ENCODE results near the gene THEM4. TPM values are rescaled to one million over a fixed set of nuclear protein-coding genes. Genes with fewer than 3 reads are reported as not detected.
A peak's percentile ranks its signal among the peaks of the same experiment; 100 is the strongest.
"Not testable (repeated sequence)": the region's sequence is repeated elsewhere in the genome, so short reads cannot be mapped to it uniquely, and the experiment has no call there.

Gene THEM4
- total RNA-seq, 1 donor from 2014 or later, result 16.6 TPM

DNA sequence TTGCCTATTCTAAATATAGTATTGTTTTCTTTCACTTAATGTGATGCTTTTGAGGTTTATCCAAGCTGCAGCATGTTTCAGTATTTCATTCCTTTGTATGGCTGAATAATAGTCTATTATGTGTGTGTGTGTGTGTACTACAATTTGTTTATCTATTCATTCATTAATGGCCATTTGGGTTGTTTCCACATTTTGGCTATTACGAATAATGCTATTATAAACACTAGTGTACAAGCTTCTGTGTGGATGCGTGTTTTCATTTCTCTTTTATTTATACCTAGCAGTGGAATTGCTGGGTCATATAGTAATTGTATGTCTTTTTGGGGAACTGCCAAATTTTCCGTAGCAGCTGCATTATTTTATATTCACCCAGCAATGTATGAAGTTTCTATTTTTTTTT is 40.8 kb downstream of the THEM4 start:
- intact Hi-C loops (cut with micrococcal nuclease), result no loop called here
- ATAC-seq, result no peak
- no peak for DNase-seq

DNA sequence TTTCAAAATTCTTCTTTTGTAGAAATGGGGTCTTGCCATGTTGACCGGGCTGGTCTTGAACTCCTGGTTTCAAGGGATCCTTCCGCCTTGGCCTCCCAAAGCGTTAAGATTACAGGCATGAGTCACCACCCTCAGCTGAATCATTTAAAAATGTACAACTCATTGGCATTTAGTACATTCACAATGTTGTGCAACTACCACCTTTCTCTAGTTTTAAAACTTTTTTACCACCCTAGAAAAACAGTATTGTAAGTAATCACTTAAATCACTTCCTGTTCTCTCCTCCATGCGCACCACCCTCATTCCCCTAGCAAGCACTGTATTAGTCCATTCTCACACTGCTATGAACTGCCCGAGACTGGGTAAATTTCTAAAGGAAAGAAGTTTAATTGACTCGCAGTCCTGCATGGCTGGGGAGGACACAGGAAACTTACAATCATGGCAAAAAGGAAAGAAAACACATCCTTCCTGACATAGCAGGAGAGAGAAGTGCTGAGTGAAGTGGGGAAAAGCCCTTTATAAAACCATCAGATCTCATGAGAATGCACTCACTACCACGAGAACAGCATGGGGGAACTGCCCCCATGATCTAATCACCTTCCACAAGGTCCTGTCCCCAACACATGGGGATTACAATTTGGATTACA is 41.4 kb downstream of the THEM4 start:
- intact Hi-C loops (cut with micrococcal nuclease), result no loop called here
- DNase-seq (no peak), ATAC-seq (no peak)

DNA sequence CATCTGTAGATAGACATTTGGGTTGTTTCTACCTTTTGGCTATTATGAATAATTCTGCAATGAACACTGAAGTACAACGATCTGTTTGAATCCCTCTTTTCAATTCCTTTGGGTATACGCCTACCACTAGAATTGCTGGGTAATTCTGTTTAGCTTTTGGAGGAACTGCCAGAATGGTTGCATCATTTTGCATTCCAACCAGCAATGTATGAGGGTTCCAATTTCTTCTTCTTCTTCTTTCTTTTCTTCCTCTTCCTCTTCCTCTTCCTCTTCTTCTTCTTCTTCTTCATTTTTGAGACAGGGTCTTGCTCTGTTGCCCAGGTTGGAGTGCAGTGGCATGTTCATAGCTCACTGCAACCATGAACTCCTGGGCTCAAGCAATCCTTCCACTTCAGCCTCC is 42.0 kb downstream of the THEM4 start:
- ATAC-seq (no peak), DNase-seq (no peak)
- intact Hi-C loops (cut with micrococcal nuclease), result no loop called here

DNA sequence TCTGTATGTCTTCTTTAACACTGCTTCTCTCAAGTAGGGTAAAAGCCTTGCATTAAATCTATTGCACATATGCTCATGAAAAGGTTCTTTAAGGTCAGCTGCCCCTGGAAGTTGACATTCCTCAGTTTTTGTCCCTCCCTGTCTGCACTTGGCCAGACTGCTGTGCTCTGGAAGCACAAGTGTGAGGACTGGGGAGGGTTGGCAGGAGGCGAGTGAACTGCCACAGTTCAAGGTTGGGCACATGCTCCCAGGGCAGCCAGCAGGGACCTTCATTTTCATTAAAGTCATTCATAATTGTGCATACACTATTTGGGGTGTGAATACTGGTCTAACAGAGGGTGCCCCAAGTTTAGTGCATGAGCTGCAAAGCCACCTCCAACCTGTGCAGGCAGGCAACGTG is 44.9 kb downstream of the THEM4 start:
- intact Hi-C loops (cut with micrococcal nuclease), result no loop called here
- ATAC-seq (peak; percentile 63), DNase-seq (no peak)

DNA sequence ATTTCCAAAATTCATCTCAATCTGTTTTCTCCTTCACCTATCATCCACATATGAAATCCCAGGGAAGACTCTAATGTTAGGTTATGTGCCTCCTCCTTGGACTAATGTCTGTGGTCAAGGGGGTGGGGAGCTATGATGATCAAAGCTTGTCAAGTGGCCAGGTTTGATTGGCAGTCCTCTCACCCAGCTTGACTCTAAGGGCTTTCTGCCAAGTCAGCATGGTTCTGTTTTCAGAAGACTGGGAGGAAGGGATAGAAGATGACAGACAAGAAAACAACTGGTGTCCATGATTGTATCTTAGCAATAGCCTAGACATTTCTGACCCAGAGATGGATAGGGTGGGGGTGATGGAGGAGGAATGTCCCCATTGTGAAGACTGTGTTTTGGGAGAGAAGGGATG is 46.7 kb downstream of the THEM4 start:
- DNase-seq, result no peak
- ATAC-seq, result no peak
- intact Hi-C loops (cut with micrococcal nuclease), result no loop called here

DNA sequence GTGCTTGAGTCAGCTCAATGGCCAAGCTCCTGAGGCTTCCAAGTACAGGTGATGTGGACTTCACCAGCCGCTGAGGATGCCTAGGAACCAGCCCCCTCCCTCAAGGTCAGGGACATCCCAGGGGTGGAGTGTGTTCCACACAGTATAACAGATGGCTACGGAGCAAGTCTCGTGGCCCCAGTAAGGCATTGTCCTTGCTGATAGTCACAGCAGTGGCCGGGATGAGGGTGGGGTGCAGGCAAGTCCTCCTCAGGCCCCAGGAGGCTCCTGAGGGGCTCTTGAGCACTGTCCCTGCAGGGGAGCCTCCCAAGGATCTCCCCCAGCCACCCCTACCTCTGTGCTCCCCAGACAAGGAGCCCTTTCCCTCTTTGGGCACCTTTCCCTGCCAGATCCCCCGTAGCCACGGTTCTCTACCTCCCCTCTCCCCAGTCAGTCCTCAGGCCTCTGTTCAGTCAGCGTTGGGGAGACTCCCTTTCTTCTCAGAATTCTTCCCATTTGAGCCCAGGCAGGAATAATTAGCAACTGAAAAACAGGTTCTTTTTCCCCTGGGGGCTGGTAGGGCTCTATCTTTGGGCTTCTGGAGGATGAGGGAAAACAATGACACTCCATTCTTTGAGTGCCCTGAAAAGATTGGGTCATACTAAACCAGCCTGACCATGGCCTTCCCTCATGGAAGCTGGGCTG is 48.7 kb downstream of the THEM4 start:
- intact Hi-C loops (cut with micrococcal nuclease), result no loop called here
- DNase-seq (no peak), ATAC-seq (no peak)

DNA sequence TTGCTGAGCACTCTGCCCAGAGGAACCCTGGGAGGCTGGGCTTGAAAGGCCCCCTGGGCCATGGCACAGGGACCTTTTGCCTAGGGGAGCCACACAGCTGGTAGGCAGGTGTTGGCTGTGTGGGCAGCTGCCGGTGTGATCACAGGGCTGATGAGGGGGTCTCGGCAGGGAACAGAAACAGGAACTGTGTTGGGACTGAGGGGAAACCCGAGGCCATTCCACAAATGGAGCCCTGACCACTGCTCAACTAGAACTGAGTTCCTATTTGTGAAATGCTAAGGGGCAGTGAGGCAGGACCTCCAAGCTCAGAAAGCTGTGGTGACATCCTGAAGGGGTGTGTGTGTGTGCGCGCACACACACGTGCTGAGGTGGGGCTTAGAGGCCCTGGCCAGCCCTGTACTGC is 49.4 kb downstream of the THEM4 start:
- ATAC-seq, result no peak
- intact Hi-C loops (cut with micrococcal nuclease), result no loop called here
- no peak for DNase-seq

DNA sequence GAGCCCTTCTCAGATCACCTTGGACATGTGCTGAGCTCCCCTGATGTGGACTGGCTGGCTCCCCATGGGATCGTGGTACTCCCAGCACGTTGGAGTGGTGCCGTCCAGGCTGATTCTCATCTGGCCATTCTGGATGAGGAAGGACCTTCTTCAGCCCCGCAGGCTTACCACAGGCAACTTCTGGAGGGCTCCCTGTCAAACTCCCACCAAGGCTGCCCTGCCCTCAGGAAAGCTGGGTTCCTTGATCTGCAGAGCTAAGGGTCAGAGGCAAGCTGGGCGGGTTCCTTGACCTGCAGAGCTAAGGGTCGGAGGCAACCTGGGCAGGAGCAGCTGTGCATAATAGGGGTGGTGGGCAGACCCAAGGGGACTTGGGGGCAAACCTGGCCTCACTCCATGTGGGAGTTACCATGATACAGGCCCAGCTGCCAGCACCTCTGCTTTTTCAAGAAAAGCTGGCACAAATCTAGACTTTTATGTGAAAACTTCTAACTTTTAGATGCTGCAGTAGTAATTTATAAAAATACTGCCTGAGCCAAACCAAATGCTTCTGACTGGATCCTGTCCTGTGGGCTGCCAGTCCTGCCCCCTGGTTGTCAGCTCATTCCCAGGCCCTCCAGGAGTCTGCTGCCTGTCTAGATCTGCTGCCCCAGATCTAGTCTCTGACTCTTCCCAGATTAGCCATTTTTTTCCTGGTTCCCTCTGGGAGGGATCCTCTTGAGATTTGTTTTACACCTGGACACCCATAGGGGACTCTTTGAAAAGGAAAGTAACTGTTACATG is 50.2 kb downstream of the THEM4 start:
- intact Hi-C loops (cut with micrococcal nuclease), result no loop called here

DNA sequence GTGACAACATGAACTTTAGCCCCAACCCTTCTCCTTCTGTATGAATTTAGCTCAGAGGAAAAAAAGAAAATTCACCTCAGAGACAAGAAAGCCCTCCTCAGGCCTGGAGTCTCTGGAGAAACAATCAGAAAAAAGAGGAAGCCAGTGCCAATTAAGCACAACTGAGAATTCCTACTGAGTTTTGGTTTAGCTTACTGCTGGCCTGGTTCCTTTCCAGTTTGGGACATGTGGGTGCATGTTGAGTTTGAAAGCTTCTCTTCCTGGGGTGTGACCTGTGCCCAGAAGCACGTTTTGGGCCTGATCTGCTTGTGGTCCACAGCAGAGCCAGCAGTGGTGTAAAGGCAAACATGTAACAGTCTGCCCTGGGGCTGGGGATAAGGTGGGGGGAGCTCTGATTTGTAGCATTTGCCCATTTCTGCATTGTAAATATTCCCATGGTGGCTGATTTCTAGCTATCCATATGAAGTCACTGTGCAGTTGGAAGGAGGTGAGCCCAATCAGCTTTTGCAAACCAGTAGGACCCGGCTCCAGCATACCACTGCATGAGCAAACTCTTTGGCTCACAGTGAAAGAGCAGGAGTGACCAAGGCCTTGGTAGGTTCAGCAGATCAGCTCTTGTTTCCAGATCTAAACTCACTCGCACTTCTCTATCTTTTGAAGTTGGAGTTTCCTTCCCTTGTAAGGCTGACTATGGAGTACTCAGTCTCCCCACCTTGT is 51.1 kb downstream of the THEM4 start:
- intact Hi-C loops (cut with micrococcal nuclease), result no loop called here
- ATAC-seq, result no peak
- no peak for DNase-seq

More for the DNA sequence above, 50.2 kb downstream of the THEM4 start:
- DNase-seq, result no peak
- ATAC-seq, result no peak

DNA sequence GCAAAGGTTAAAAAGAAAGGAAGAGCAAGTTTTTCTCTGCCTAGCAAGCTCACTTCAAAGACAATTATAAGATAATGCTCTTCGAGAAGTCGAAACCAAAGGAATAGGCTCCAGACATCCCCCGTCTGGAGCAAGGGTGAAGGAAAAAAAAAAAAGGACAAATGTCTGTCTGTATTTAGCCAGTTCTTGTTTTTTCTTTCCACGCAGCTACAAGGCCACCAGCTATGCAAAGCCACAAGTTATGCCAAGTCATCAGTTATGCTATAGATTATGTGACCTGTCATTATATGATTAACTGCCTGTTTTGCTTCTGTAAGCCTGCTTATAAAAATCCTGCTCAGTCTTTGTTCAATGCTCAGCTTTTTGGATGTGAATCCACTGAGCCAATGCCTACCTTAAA is 53.4 kb downstream of the THEM4 start:
- intact Hi-C loops (cut with micrococcal nuclease), result no loop called here
- ATAC-seq (no peak), DNase-seq (no peak)

DNA sequence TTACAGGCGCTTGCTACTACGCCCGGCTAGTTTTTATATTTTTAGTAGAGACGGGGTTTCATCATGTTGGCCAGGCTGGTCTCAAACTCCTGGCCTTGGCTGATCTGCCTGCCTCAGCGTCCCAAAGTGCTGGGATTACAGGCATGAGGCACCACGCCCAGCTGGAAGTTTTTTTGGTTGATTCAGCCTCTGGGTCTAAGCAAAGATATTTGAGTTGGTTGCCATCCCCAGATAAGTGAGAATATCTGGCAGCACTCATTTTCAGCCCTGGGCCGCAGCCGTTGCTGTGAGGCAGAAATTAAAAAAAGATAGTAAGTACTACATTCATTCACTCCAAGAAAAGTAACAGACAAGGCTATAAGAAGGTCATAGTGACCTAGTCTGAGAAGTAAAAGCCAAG is 53.8 kb downstream of the THEM4 start:
- peak; percentile 69 for ATAC-seq
- intact Hi-C loops (cut with micrococcal nuclease), result not testable (repeated sequence)
- peak; percentile 43 for DNase-seq

DNA sequence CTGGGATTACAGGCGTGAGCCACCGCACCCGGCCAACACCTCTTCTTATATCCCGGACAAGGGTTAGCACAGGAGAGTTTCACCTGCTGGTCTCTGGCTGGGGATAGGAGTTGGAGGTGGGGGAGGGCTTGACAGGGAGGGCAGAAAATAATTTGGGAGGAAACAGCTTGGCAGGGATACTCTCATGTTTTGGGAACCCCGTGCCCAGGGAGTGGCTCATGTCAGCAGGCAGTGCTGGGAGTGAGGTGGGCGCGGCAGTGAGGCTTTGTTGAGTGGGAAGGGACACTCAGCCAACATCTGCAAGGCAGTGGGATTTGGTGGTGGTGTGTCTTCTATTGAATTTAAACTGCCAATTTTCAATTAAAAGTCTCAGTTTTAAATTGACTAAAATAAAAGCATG is 54.7 kb downstream of the THEM4 start:
- intact Hi-C loops (cut with micrococcal nuclease), result no loop called here
- DNase-seq (no peak), ATAC-seq (no peak)

DNA sequence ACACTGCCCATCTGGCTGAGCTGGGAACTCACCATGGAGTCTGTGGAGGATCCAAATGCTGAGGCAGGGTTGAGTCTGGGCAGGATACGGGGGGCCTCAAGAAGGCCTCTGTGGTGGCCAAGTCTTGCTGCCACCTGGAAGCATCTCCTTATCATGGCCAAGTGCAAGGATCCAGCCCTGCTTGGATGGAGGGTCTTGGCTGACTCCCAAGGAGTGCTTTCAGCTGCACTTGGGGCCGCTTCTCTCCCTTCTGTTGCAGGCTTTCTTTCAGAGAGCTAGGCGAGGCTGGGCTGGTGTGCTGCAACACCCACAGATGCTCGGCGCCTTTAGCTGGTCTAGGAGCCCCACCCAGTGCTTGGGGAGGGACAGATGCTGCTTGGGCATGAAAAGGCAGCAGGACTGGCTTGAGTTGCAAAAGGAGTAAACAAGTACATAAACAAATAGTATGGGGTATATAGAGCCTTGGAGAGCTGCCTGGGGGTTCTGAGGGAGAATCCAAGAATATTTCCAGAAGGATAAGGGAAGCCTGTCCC is 55.8 kb downstream of the THEM4 start, which contains the start of gene THEM5:
Gene THEM5, minus strand, starts transcription at position 302 of the 533 bp plus-strand sequence. Its CDS starts 147 bp downstream, at position 155.
- ATAC-seq (no peak), DNase-seq (no peak)
- intact Hi-C loops (cut with micrococcal nuclease), result no loop called here

DNA sequence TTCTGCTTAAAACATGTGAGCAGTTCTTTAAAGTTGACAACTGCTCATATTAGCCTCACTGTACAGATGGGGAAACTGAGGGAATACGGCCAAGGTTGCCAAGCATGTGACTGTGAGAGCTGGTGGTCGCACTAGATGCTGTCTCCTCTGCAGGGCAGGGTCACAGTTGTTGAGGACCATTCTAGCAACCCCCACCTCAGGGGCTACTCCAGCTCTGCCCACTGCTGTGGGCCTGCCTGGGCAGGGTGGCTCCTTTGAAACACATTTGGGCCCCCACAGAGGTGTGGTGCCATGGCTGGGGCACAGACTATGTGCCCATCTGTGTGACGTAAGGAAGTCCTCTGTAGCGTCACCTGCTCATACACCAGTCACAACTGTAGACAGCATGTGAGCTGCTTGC is 56.6 kb downstream of the THEM4 start:
- ATAC-seq (no peak), DNase-seq (no peak)
- intact Hi-C loops (cut with micrococcal nuclease), result no loop called here

DNA sequence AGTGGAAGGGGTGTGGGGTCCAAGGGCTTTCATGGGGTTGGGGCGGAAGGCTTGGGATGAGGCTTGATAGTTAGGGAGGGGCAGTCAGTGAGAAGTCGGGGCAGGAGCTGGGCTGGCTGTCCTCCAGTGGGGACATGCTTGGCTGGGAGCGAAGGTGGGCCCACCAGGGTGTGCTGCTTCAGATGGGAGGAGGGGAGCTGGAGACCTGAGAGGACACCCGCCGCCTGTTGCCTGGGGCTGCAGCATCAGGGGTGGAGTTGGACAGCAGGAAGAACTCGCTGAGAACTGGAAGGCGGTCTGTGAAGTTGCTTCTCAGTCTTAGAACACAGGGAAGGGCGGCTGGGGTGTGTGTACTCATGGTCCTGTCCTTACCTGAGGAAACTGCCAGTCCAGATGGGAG is 57.4 kb downstream of the THEM4 start:
- intact Hi-C loops (cut with micrococcal nuclease), result no loop called here
- DNase-seq (no peak), ATAC-seq (no peak)

DNA sequence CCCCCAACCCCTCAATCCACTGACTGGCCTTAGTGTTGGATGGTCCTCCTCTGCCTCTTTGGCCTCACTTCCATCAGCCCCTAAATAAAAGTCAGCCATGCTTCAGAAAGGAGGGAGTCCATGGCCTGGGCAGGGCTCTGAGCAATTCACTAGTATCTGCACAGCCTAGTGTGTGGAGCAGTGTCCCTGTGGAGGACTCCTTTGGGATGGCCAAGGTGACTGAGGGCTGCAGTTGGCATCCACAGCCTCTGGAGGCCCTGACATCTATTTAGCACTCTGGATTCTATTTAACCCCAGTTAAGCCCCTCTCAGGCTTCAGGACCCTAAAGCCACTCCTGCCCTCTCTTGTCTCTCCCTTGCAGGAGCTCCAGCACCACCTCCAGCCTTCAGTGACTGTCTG is 59.4 kb downstream of the THEM4 start:
- ATAC-seq (no peak), DNase-seq (no peak)
- intact Hi-C loops (cut with micrococcal nuclease), result no loop called here

DNA sequence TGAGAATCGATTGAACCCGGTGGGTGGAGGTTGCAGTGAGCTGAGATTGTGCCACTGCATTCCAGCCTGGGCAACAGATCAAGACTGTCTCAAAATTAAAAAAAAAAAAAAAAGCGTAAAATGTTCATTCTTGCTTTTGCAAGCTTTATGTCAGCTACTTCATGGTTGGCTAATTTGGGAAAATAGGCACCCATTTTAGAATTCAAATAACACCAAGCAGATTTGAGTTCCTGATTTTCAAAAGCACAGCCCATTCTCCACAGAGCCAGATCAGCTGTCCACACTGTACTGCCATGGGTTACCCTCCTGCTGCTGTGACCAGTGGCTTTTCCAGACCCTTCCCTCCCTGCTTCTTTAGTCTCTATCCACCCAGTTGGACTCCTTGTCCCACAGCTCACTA is 60.2 kb downstream of the THEM4 start:
- intact Hi-C loops (cut with micrococcal nuclease), result no loop called here
- no peak for ATAC-seq
- no peak for DNase-seq

DNA sequence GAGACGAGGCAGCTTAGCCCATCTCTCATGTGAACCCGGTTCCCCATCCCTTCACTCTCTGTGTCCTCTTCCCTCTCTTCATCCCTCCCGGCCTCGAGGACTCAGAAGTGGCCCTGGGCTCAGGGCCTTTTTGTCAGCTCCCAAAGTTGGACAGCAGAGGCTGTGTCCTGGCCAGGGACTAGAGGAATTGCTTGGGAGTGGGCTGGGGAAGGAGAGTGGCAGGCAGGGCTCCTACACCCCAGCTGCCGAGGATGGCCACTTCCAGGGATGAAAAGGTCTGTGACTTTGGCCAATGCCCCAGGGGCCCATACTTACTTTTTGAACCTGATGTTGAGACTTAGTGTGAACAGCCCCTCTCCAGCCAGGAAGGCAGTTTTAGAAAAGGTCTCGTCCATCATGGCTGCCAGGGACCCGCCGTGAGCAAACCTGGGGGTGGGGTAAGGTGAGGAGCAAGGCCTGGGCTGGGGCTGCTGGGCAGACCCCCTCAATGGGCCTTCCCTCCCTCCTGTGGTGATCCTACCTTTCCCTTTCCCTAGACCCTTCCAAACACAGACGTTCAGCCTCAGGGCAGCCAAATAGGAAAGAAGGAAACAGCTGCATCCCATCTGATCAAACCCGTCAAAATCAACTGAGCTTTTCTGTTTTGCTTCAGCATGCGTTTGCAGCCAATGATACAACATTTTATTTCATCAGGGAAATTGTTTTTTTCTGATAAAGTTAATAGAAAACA is 61.3 kb downstream of the THEM4 start:
- peak; percentile 53 for ATAC-seq
- DNase-seq, result no peak
- intact Hi-C loops (cut with micrococcal nuclease), result no loop called here

DNA sequence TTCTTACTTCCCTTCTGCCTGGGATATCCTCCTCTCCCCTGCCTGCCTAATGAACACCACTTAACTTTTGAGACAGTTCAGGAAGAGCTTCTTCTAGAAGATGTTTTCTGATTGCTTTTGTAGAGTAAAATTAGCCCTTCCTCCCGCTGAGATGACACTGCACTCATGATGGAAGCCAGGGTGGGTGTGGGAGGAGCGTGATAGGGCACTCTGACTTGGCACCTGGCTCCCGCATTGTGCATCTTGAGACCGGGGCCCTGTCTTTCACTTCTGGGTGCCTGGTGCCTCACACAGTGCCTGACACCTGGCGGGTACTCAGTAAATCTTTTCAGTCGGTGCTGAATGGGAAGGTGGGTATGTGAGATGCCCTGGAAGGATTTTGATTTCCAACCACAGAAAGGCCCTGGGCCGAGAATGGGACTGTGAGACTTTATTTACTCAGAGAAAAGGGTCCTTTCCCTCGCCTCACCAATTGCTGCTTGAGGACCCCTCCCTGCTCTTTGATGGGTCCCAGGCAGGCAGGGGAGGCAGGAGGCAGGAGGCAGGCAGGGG is 62.5 kb downstream of the THEM4 start:
- intact Hi-C loops (cut with micrococcal nuclease), result no loop called here
- DNase-seq, result no peak

More for the DNA sequence above, 62.5 kb downstream of the THEM4 start:
- no peak for ATAC-seq

All from left ventricle myocardium superior (tissue), 1 donor.